ENCODE results near the gene KIAA1586.
"Not testable (repeated sequence)": the region's sequence is repeated elsewhere in the genome, so short reads cannot be mapped to it uniquely, and the experiment has no call there.

The KIAA1586 gene

GRCh38 chr6:57087916-57088315 is 41.4 kb downstream of the KIAA1586 start:
- no peak overlapping the region for H3K4me2 ChIP-seq (ENCODE audit: low read depth, low read length, poor library complexity, severe bottlenecking)
- H2AFZ ChIP-seq (ENCODE audit: low read length): no peak overlapping the region
- no peaks in the 10 kb centered on the region for H3K9me3 ChIP-seq (ENCODE audit: insufficient read depth, low read depth, low read length)
- no peaks in the 10 kb centered on the region for H3K27me3 ChIP-seq (ENCODE audit: insufficient read depth, low read length, poor library complexity, severe bottlenecking)
- no peak overlapping the region for H3K9ac ChIP-seq (ENCODE audit: low read depth, low read length, poor library complexity, severe bottlenecking)
- peaks cover 16% of the 10 kb centered on the region for H4K20me1 ChIP-seq (ENCODE audit: insufficient read depth, low read length, poor library complexity, severe bottlenecking)
- peaks cover 17% of the 10 kb centered on the region for H3K79me2 ChIP-seq (ENCODE audit: insufficient read depth, low read length)
- no peaks in the 10 kb centered on the region for H3F3A ChIP-seq (ENCODE audit: low read depth)
- TF ChIP-seq EZH2phosphoT487 (IDR thresholded peaks at IDR 0.05; ENCODE audit: borderline replicate concordance) (no peak), CTCF (conservative IDR thresholded peaks at IDR 0.05; ENCODE audit: low read length) (no peak)
- H3K9me2 ChIP-seq (replicated peaks; ENCODE audit: low read depth, low read length): no peaks in the 10 kb centered on the region
- no peak overlapping the region for H3K4me3 ChIP-seq (ENCODE audit: low read length, poor library complexity, severe bottlenecking)
- H3K4me1 ChIP-seq (ENCODE audit: insufficient read depth, low read length, poor library complexity, severe bottlenecking): peaks cover 21% of the 10 kb centered on the region
- no peaks in the 10 kb centered on the region for H3K36me3 ChIP-seq (ENCODE audit: insufficient read depth, low read length)

- peak overlapping the region; percentile 44; the same call in 1 of the 2 replicates for H2AFZ ChIP-seq (ENCODE audit: low read length)
Measured at GRCh38 chr6:57089265-57089664, 42.8 kb downstream of the KIAA1586 start.

GRCh38 chr6:57089687-57090457 is 43.4 kb downstream of the KIAA1586 start, which contains the start of gene ZNF451:
Gene ZNF451 (plus strand): TSS chr6:57090188. CDS start chr6:57090254, 66 bp downstream.
- no peak for TF ChIP-seq CTCF (conservative IDR thresholded peaks at IDR 0.05; ENCODE audit: low read length)
- no peak for TF ChIP-seq EZH2phosphoT487 (IDR thresholded peaks at IDR 0.05; ENCODE audit: borderline replicate concordance)
- Histone ChIP-seq H3K27me3 (ENCODE audit: insufficient read depth, low read length, poor library complexity, severe bottlenecking) (no peaks in the 10 kb centered on the region), H3K9me3 (ENCODE audit: insufficient read depth, low read depth, low read length) (no peaks in the 10 kb centered on the region), H3F3A (ENCODE audit: low read depth) (no peaks in the 10 kb centered on the region), H3K79me2 (ENCODE audit: insufficient read depth, low read length) (peaks cover 37% of the 10 kb centered on the region), H2AFZ (ENCODE audit: low read length) (peak within 1 kb of the TSS; percentile 44; the same call in 1 of the 2 replicates), H3K4me1 (ENCODE audit: insufficient read depth, low read length, poor library complexity, severe bottlenecking) (peaks cover 35% of the 10 kb centered on the region), H3K9me2 (replicated peaks; ENCODE audit: low read depth, low read length) (no peaks in the 10 kb centered on the region), H3K36me3 (ENCODE audit: insufficient read depth, low read length) (no peaks in the 10 kb centered on the region), H4K20me1 (ENCODE audit: insufficient read depth, low read length, poor library complexity, severe bottlenecking) (peaks cover 35% of the 10 kb centered on the region), H3K9ac (ENCODE audit: low read depth, low read length, poor library complexity, severe bottlenecking) (peak within 1 kb of the TSS; percentile 60), H3K4me3 (ENCODE audit: low read length, poor library complexity, severe bottlenecking) (peak within 1 kb of the TSS; percentile 61), H3K4me2 (ENCODE audit: low read depth, low read length, poor library complexity, severe bottlenecking) (peak within 1 kb of the TSS; percentile 69)

More at GRCh38 chr6:57089265-57089664, 42.8 kb downstream of the KIAA1586 start:
- Histone ChIP-seq H3F3A (ENCODE audit: low read depth) (no peaks in the 10 kb centered on the region), H3K4me2 (ENCODE audit: low read depth, low read length, poor library complexity, severe bottlenecking) (peak overlapping the region; percentile 69), H3K9me2 (replicated peaks; ENCODE audit: low read depth, low read length) (no peaks in the 10 kb centered on the region), H3K9ac (ENCODE audit: low read depth, low read length, poor library complexity, severe bottlenecking) (peak overlapping the region; percentile 39), H3K79me2 (ENCODE audit: insufficient read depth, low read length) (peaks cover 31% of the 10 kb centered on the region), H3K27me3 (ENCODE audit: insufficient read depth, low read length, poor library complexity, severe bottlenecking) (no peaks in the 10 kb centered on the region), H3K4me1 (ENCODE audit: insufficient read depth, low read length, poor library complexity, severe bottlenecking) (peaks cover 32% of the 10 kb centered on the region), H3K9me3 (ENCODE audit: insufficient read depth, low read depth, low read length) (no peaks in the 10 kb centered on the region), H3K4me3 (ENCODE audit: low read length, poor library complexity, severe bottlenecking) (peak overlapping the region; percentile 61), H3K36me3 (ENCODE audit: insufficient read depth, low read length) (no peaks in the 10 kb centered on the region), H4K20me1 (ENCODE audit: insufficient read depth, low read length, poor library complexity, severe bottlenecking) (peaks cover 29% of the 10 kb centered on the region)
- no peak for TF ChIP-seq CTCF (conservative IDR thresholded peaks at IDR 0.05; ENCODE audit: low read length)
- TF ChIP-seq EZH2phosphoT487 (IDR thresholded peaks at IDR 0.05; ENCODE audit: borderline replicate concordance): no peak

- peak overlapping the region; percentile 60 for H3K9ac ChIP-seq (ENCODE audit: low read depth, low read length, poor library complexity, severe bottlenecking)
- H3K4me3 ChIP-seq (ENCODE audit: low read length, poor library complexity, severe bottlenecking): peak overlapping the region; percentile 61
- peaks cover 40% of the 10 kb centered on the region for H4K20me1 ChIP-seq (ENCODE audit: insufficient read depth, low read length, poor library complexity, severe bottlenecking)
- not testable (repeated sequence) for H3K9me3 ChIP-seq (ENCODE audit: insufficient read depth, low read depth, low read length); H3K9me2 ChIP-seq (replicated peaks; ENCODE audit: low read depth, low read length); H2AFZ ChIP-seq (ENCODE audit: low read length); H3K4me2 ChIP-seq (ENCODE audit: low read depth, low read length, poor library complexity, severe bottlenecking); H3K36me3 ChIP-seq (ENCODE audit: insufficient read depth, low read length); H3K27me3 ChIP-seq (ENCODE audit: insufficient read depth, low read length, poor library complexity, severe bottlenecking); H3F3A ChIP-seq (ENCODE audit: low read depth)
- peaks cover 41% of the 10 kb centered on the region for H3K4me1 ChIP-seq (ENCODE audit: insufficient read depth, low read length, poor library complexity, severe bottlenecking)
- peaks cover 44% of the 10 kb centered on the region for H3K79me2 ChIP-seq (ENCODE audit: insufficient read depth, low read length)
Measured at GRCh38 chr6:57090458-57091067, 44.1 kb downstream of the KIAA1586 start.

- peaks cover 52% of the 10 kb centered on the region for H3K79me2 ChIP-seq (ENCODE audit: insufficient read depth, low read length)
- peaks cover 44% of the 10 kb centered on the region for H3K4me1 ChIP-seq (ENCODE audit: insufficient read depth, low read length, poor library complexity, severe bottlenecking)
- not testable (repeated sequence) for H3K27me3 ChIP-seq (ENCODE audit: insufficient read depth, low read length, poor library complexity, severe bottlenecking); H3F3A ChIP-seq (ENCODE audit: low read depth); H3K9me2 ChIP-seq (replicated peaks; ENCODE audit: low read depth, low read length); H3K36me3 ChIP-seq (ENCODE audit: insufficient read depth, low read length); H2AFZ ChIP-seq (ENCODE audit: low read length); H3K9me3 ChIP-seq (ENCODE audit: insufficient read depth, low read depth, low read length)
- H4K20me1 ChIP-seq (ENCODE audit: insufficient read depth, low read length, poor library complexity, severe bottlenecking): peaks cover 48% of the 10 kb centered on the region
- peak overlapping the region; percentile 70 for H3K9ac ChIP-seq (ENCODE audit: low read depth, low read length, poor library complexity, severe bottlenecking)
- peak overlapping the region; percentile 75 for H3K4me3 ChIP-seq (ENCODE audit: low read length, poor library complexity, severe bottlenecking)
- peak overlapping the region; percentile 99 for H3K4me2 ChIP-seq (ENCODE audit: low read depth, low read length, poor library complexity, severe bottlenecking)
Measured at GRCh38 chr6:57091375-57091774, 44.9 kb downstream of the KIAA1586 start.
